IMR-90 (cell line): ENCODE data around the gene BCL11A. TPM values are rescaled to one million over a fixed set of nuclear protein-coding genes. Genes with fewer than 3 reads are reported as not detected.

Source experiments
- ATAC-seq: fragments of 200-7000 bp; cut with Tn5 transposase; 2 replicates; pipeline ENCODE4 v1.9.1; 2020; ENCODE audit warnings: low read depth, mild to moderate bottlenecking, moderate library complexity
- BruUV-seq: library from RNA; stranded (reverse); fragments of 400-500 nt; replicated peaks from 2 replicates; lab custom pipeline; 2021; lab: Mats Ljungman, UMichigan
- CTCF ChIA-PET: fragments of 300-600 bp; formaldehyde crosslinking; extraction: SDS; loops from one replicate; lab custom pipeline; 2021; ENCODE audit warnings: antibody characterized with exemption; lab: Yijun Ruan, JAX
- POLR2A ChIA-PET: fragments of 300-600 bp; sonication (Branson Sonifier 250); formaldehyde crosslinking; loops from one replicate; lab custom pipeline; 2022; ENCODE audit warnings: antibody characterized with exemption; ENCODE audit not compliant: unreplicated experiment; lab: Charles Lee
- DNase-seq: peaks from one replicate; pipeline ENCODE4 v3.0.0; 2013
- H2AFZ ChIP-seq: replicated peaks from 2 replicates; pipeline ENCODE3; 2013; ENCODE audit warnings: low read length, mild to moderate bottlenecking; ENCODE audit not compliant: poor library complexity
- H2AK5ac ChIP-seq: 2 replicates; pipeline ENCODE4 v1.6.1; 2013; ENCODE audit warnings: low read depth, low read length, inconsistent platforms
- H2AK9ac ChIP-seq: replicated peaks from 2 replicates; pipeline ENCODE3; 2013; ENCODE audit warnings: mild to moderate bottlenecking, low read depth, low read length, moderate library complexity; ENCODE audit not compliant: poor library complexity
- H2BK120ac ChIP-seq: 2 replicates; pipeline ENCODE4 v1.6.1; 2013; ENCODE audit warnings: low read depth, low read length, inconsistent platforms
- H2BK15ac ChIP-seq: 3 replicates; pipeline ENCODE4 v1.6.1; 2013; ENCODE audit warnings: low read depth, low read length, inconsistent platforms
- H2BK20ac ChIP-seq: 2 replicates; pipeline ENCODE4 v1.6.1; 2013; ENCODE audit warnings: low read depth, mild to moderate bottlenecking, inconsistent platforms, low read length, moderate library complexity
- H2BK5ac ChIP-seq: 2 replicates; pipeline ENCODE4 v1.6.1; 2013; ENCODE audit warnings: mild to moderate bottlenecking, low read depth, low read length, inconsistent platforms; ENCODE audit not compliant: poor library complexity, severe bottlenecking
- H3K14ac ChIP-seq: replicated peaks from 2 replicates; pipeline ENCODE4 v1.6.1; 2013; ENCODE audit warnings: low read depth, low read length, inconsistent platforms
- H3K18ac ChIP-seq: 2 replicates; pipeline ENCODE4 v1.6.1; 2013; ENCODE audit warnings: low read depth, low read length, control low read depth
- H3K23ac ChIP-seq: 2 replicates; pipeline ENCODE4 v1.6.1; 2013; ENCODE audit warnings: low read depth, low read length, inconsistent platforms
- H3K27ac ChIP-seq: 2 replicates; pipeline ENCODE4 v1.5.1; 2013; ENCODE audit warnings: mild to moderate bottlenecking, control low read depth, low read length; ENCODE audit not compliant: insufficient read depth
- H3K27me3 ChIP-seq: 2 replicates; pipeline ENCODE4 v1.6.1; 2013; ENCODE audit warnings: low read length; ENCODE audit not compliant: control insufficient read depth, insufficient read depth
- H3K36me3 ChIP-seq: 2 replicates; pipeline ENCODE4 v1.6.1; 2013; ENCODE audit warnings: low read length, mixed read lengths; ENCODE audit not compliant: control insufficient read depth, insufficient read depth
- H3K4ac ChIP-seq: 2 replicates; pipeline ENCODE4 v1.6.1; 2013; ENCODE audit warnings: low read depth, low read length, inconsistent platforms
- H3K4me1 ChIP-seq: 2 replicates; pipeline ENCODE4 v1.6.1; 2013; ENCODE audit warnings: low read length, mixed read lengths; ENCODE audit not compliant: control insufficient read depth, insufficient read depth
- H3K4me2 ChIP-seq: 2 replicates; pipeline ENCODE4 v1.6.1; 2013; ENCODE audit warnings: low read depth, mild to moderate bottlenecking, control low read depth, low read length, moderate library complexity
- H3K4me3 ChIP-seq: 2 replicates; pipeline ENCODE4 v1.5.1; 2013; ENCODE audit warnings: low read depth, mild to moderate bottlenecking, control low read depth, low read length, moderate library complexity; ENCODE audit not compliant: insufficient read depth
- H3K56ac ChIP-seq: 2 replicates; pipeline ENCODE4 v1.6.1; 2013; ENCODE audit warnings: low read length, inconsistent platforms; ENCODE audit not compliant: insufficient read depth; ENCODE audit errors: extremely low read depth
- H3K79me1 ChIP-seq, 2 experiments: 2 replicates each; pipeline ENCODE4 v1.6.1; 2013; ENCODE audit warnings: low read length in 2 of 2, inconsistent platforms in 1 of 2, low read depth in 1 of 2
- H3K9ac ChIP-seq: 2 replicates; pipeline ENCODE4 v1.6.1; 2013; ENCODE audit warnings: low read depth, low read length, control low read depth
- H3K9me1 ChIP-seq: 2 replicates; pipeline ENCODE4 v1.6.1; 2013; ENCODE audit warnings: low read length, inconsistent platforms; ENCODE audit not compliant: insufficient read depth
- H3K9me3 ChIP-seq: 2 replicates; pipeline ENCODE4 v1.6.1; 2013; ENCODE audit warnings: low read length; ENCODE audit not compliant: control insufficient read depth, insufficient read depth
- H4K20me1 ChIP-seq: 2 replicates; pipeline ENCODE4 v1.6.1; 2013; ENCODE audit warnings: low read length, inconsistent platforms; ENCODE audit not compliant: insufficient read depth
- H4K5ac ChIP-seq: 2 replicates; pipeline ENCODE4 v1.6.1; 2013; ENCODE audit warnings: mild to moderate bottlenecking, low read depth, low read length, control low read depth
- H4K8ac ChIP-seq, 2 experiments: 2 replicates each; pipeline ENCODE4 v1.6.1; 2013; ENCODE audit warnings: low read depth in 2 of 2, low read length in 2 of 2, control low read depth in 1 of 2, inconsistent platforms in 1 of 2
- H4K91ac ChIP-seq: 2 replicates; pipeline ENCODE4 v1.6.1; 2013; ENCODE audit warnings: low read depth, low read length, inconsistent platforms; ENCODE audit not compliant: insufficient read depth
- CEBPB ChIP-seq: IDR thresholded peaks from 2 replicates; pipeline ENCODE4 v1.6.1; 2012; ENCODE audit warnings: low read depth, low read length, improper control_type of control experiment
- CHD1 ChIP-seq: IDR thresholded peaks from 2 replicates; pipeline ENCODE4 v1.6.1; 2012; ENCODE audit warnings: low read depth, low read length, improper control_type of control experiment
- WGBS, 2 experiments: methylation state at CpG; one replicate each; pipeline versions ENCODE4 v1.1.5 to v1.1.7; 2013; ENCODE audit warnings: missing lambda C conversion rate in 2 of 2; ENCODE audit not compliant: insufficient read length in 1 of 2; ENCODE audit errors: extremely low coverage in 2 of 2; 5-methylcytosine and 5-hydroxymethylcytosine counted together
- dilution Hi-C: fragments of 300-500 bp; cut with HindIII; formaldehyde crosslinking; loops from one replicate; pipeline ENCODE4 v1.14.3; 2018; ENCODE audit warnings: low sequenced_read_pairs; ENCODE audit not compliant: unreplicated experiment
- in situ Hi-C: fragments of 300-500 bp; cut with MboI; formaldehyde crosslinking; loops from 3 replicates; pipeline ENCODE4 v1.14.3; 2019; ENCODE audit warnings: low sequenced_read_pairs, inconsistent platforms, mixed read lengths
- intact Hi-C: fragments of 100-400 bp; cut with micrococcal nuclease; formaldehyde crosslinking; loops from 2 replicates; pipeline ENCODE4 v1.10.0; 2022
- polyA plus RNA-seq, 3 experiments: library from polyadenylated mRNA; depleted of rRNA; stranded (reverse); fragments of >200 nt; gene quantifications; 2 replicates each; pipeline ENCODE4 v1.2.3, GENCODE V29; 2012; ENCODE audit warnings: low replicate concordance in 1 of 3
- total RNA-seq: library from RNA; depleted of rRNA; stranded (reverse); fragments of >200 nt; gene quantifications from 2 replicates; pipeline ENCODE4 v1.2.3, GENCODE V29; 2012

The BCL11A gene
- total and polyA plus RNA-seq, 2 of the 4 experiments (the other 2 are of a cell fraction) = 1.0 to 1.1 TPM

DNA sequence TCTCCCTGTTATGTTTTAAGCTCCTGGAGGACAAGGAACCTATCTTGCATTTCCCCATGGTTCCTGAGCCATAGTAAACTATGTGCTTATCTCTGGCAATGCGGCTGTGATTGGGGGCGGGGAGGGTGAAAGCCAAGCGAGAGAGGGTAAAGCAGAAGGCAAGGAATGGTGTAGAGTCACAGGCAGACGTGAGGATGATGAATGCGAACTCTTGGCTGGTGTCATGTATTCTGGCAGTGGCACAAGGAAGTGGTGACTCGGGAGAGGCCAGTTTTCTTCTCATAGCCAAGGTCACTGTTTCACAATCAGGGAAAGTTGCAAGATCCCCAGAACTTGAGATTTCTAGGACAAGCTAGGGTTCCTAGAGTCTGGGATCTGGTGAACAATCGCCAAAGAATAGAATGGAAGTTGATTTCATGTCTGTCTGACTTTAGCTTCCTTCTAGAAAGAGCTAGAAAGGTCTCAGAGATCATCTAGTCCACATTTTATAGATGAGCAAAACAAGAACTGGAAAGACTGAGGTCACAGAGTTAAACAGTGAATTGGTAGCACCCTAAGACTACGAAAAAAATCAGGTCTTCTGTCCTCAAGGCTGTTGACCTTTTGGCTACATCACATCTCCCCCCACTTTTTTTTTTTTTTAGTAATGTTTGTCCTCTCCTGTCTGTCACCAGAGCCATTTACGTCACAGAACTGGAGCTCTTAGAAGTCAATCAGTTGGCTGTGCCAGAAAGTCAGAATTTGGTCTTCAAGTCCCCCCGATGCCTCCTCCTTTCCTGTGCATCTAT, 137.0 kb downstream of the BCL11A start:
- no peak overlapping the region for H2AFZ ChIP-seq
- no peak overlapping the region for H2BK20ac ChIP-seq
- peak; percentile 3 for DNase-seq
- H3K36me3 ChIP-seq = no peaks in the 10 kb centered on the region
- no peaks in the 10 kb centered on the region for H3K9me1 ChIP-seq
- no peak overlapping the region for H4K5ac ChIP-seq
- H2BK15ac ChIP-seq = no peak overlapping the region
- H2BK5ac ChIP-seq = no peak overlapping the region
- no peak overlapping the region for H3K9ac ChIP-seq
- no peak overlapping the region for H2AK5ac ChIP-seq
- BruUV-seq = no TSS peak
- no peaks in the 10 kb centered on the region for H3K27me3 ChIP-seq
- CTCF ChIA-PET = no interaction called here
- no peak for ATAC-seq
- H3K79me1 ChIP-seq = no peaks in the 10 kb centered on the region
- in situ Hi-C loops (no loop called here), dilution Hi-C loops (no loop called here), intact Hi-C loops (no loop called here)
- no peaks in the 10 kb centered on the region for H4K20me1 ChIP-seq
- H3K9me3 ChIP-seq = no peaks in the 10 kb centered on the region
- H3K4me3 ChIP-seq = no peak overlapping the region
- no peak overlapping the region for H3K4ac ChIP-seq
- H4K8ac ChIP-seq = no peak overlapping the region
- no peak overlapping the region for H3K18ac ChIP-seq
- H3K4me1 ChIP-seq = no peaks in the 10 kb centered on the region
- no peak overlapping the region for H3K4me2 ChIP-seq
- H3K23ac ChIP-seq = no peak overlapping the region
- no peak overlapping the region for H2AK9ac ChIP-seq
- WGBS, 2 experiments = 71% methylated on average over 1 of the region's 10 CpGs; no CpG with 5 or more reads in 1 of the 2 experiments
- H2BK120ac ChIP-seq = no peak overlapping the region
- TF ChIP-seq CEBPB (peak; percentile 9; the same call in 1 of the 2 replicates), CHD1 (no peak)
- POLR2A ChIA-PET = no interaction called here
- H3K14ac ChIP-seq = no peak overlapping the region
- no peak overlapping the region for H3K27ac ChIP-seq
- H3K56ac ChIP-seq = no peak overlapping the region
- H4K91ac ChIP-seq = no peak overlapping the region
